ENCODE data around the gene FNIP1. TPM values are rescaled to one million over a fixed set of nuclear protein-coding genes. Genes with fewer than 3 reads are reported as not detected.
"Not testable (repeated sequence)": the region's sequence is repeated elsewhere in the genome, so short reads cannot be mapped to it uniquely, and the experiment has no call there.

FNIP1 gene
- total RNA-seq, 5 donors from 2014 or later (not counting 1 experiment from before 2014, with no cell fraction given), result 26.7 to 32.7 (median 27.7) TPM

DNA sequence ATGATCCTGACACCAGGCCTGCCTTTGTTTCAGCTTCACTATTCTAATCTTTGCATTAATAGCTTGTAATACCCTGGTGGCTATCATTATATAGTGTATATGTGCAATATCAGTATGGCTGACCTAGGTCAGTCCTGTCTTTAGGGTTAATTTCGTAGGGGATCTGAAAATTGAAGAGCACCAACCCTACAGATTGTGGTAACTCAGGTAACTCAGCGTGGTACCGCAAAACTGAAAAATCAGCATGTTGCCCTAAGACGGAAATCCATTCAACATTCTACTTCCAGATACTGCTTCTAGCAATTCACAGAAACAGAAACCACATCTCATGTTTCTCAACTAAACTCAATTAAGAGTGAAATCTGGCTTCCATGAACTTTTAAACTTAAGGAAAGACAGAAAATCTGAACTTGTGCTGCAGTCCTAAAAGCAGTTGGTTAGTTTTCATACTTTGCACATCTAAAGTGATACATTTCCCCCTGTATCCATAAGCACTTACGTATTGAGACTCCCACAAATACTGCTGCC lies 78.3 kb downstream of the FNIP1 start:
- no peaks in the 10 kb centered on the region for H3K27me3 Mint-ChIP-seq
- Histone ChIP-seq H3K36me3 (ENCODE audit: control insufficient read depth in 2 of 2, extremely low read depth in 1 of 2, insufficient read depth in 1 of 2, low read length in 1 of 2) (peaks cover 0 to 14% of the 10 kb centered on the region in 2 donors), H3K27ac (ENCODE audit: low read length) (no peak overlapping the region), H3K27me3 (replicated peaks in 1 of 2; ENCODE audit: control insufficient read depth in 2 of 2, extremely low read depth in 1 of 2, insufficient read depth in 2 of 2, low read length in 1 of 2) (no peaks in the 10 kb centered on the region), H3K9me3 (no peaks in the 10 kb centered on the region), H3K4me1 (ENCODE audit: control insufficient read depth in 1 of 2, extremely low read depth in 1 of 2, insufficient read depth in 2 of 2, low read length in 2 of 2) (no peaks in the 10 kb centered on the region), H3K4me3 (ENCODE audit: control insufficient read depth in 1 of 2, extremely low read depth in 1 of 2, low read length in 1 of 2) (no peak overlapping the region)
- no peak overlapping the region for H3K4me3 Mint-ChIP-seq
- no peak overlapping the region for H3K27ac Mint-ChIP-seq
- ChIA-PET CTCF (interaction anchor here in 1 of 2 donors (0.6 kb wide), 1 partner anchor 30 kb away, joined by 5 read pairs; no protein-coding TSS in a partner anchor), POLR2A (no interaction called here)
- DNase-seq, result no peak
- ATAC-seq (replicated peaks in 1 of 4), result no peak
- peaks cover 0 to 10% (median 4%) of the 10 kb centered on the region in 3 donors for H3K4me1 Mint-ChIP-seq
- no peaks in the 10 kb centered on the region for H3K9me3 Mint-ChIP-seq
- peaks cover 63% of the 10 kb centered on the region for H3K36me3 Mint-ChIP-seq
- WGBS (ENCODE audit: insufficient coverage), result no CpG with 5 or more reads among the region's 5 CpGs

DNA sequence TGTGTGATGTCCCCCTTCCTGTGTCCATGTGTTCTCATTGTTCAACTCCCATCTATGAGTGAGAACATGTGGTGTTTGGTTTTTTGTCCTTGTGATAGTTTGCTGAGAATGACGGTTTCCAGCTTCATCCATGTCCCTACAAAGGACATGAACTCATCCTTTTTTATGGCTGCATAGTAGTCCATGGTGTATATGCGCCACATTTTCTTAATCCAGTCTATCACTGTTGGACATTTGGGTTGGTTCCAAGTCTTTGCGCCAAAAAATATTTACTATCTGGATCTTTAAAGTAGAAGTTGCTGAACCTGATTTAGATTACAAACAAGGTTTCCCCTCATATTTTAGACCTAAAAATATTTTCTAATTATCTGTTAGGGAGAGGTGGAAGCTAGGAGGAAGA lies 79.7 kb downstream of the FNIP1 start:
- H3K4me1 ChIP-seq (ENCODE audit: control insufficient read depth in 1 of 2, extremely low read depth in 1 of 2, insufficient read depth in 2 of 2, low read length in 2 of 2); H3K9me3 Mint-ChIP-seq; H3K27me3 Mint-ChIP-seq; H3K27ac Mint-ChIP-seq; CTCF ChIA-PET; DNase-seq; H3K9me3 ChIP-seq; H3K4me3 ChIP-seq (ENCODE audit: control insufficient read depth in 1 of 2, extremely low read depth in 1 of 2, low read length in 1 of 2); H3K27ac ChIP-seq (ENCODE audit: low read length); H3K27me3 ChIP-seq (replicated peaks in 1 of 2; ENCODE audit: control insufficient read depth in 2 of 2, extremely low read depth in 1 of 2, insufficient read depth in 2 of 2, low read length in 1 of 2); H3K4me3 Mint-ChIP-seq; ATAC-seq (replicated peaks in 1 of 4): not testable (repeated sequence)
- peaks cover 1 to 10% (median 4%) of the 10 kb centered on the region in 3 donors for H3K4me1 Mint-ChIP-seq
- POLR2A ChIA-PET, result interaction anchor here in 1 of 2 donors (0.6 kb wide), 1 partner anchor 281 kb away, joined by 3 read pairs; no protein-coding TSS in a partner anchor
- H3K36me3 ChIP-seq (ENCODE audit: control insufficient read depth in 2 of 2, extremely low read depth in 1 of 2, insufficient read depth in 1 of 2, low read length in 1 of 2), result peaks cover 0 to 14% of the 10 kb centered on the region in 2 donors
- no CpG with 5 or more reads among the region's 3 CpGs for WGBS (ENCODE audit: insufficient coverage)
- peaks cover 68% of the 10 kb centered on the region for H3K36me3 Mint-ChIP-seq

- no peak overlapping the region for H3K4me3 ChIP-seq (ENCODE audit: control insufficient read depth in 1 of 2, extremely low read depth in 1 of 2, low read length in 1 of 2)
- no peaks in the 10 kb centered on the region for H3K4me1 ChIP-seq (ENCODE audit: control insufficient read depth in 1 of 2, extremely low read depth in 1 of 2, insufficient read depth in 2 of 2, low read length in 2 of 2)
- ATAC-seq (replicated peaks in 1 of 4) (no peak), DNase-seq (no peak)
- Mint-ChIP-seq H3K27me3 (no peaks in the 10 kb centered on the region), H3K36me3 (peaks cover 69% of the 10 kb centered on the region), H3K9me3 (no peaks in the 10 kb centered on the region), H3K4me1 (peaks cover 4 to 10% (median 6%) of the 10 kb centered on the region in 3 donors), H3K4me3 (no peak overlapping the region), H3K27ac (no peak overlapping the region)
- ChIA-PET CTCF (no interaction called here), POLR2A (interaction anchor here in 1 of 2 donors (0.6 kb wide), 1 partner anchor 282 kb away, joined by 3 read pairs; no protein-coding TSS in a partner anchor)
- no peaks in the 10 kb centered on the region for H3K27me3 ChIP-seq (replicated peaks in 1 of 2; ENCODE audit: control insufficient read depth in 2 of 2, extremely low read depth in 1 of 2, insufficient read depth in 2 of 2, low read length in 1 of 2)
- H3K36me3 ChIP-seq (ENCODE audit: control insufficient read depth in 2 of 2, extremely low read depth in 1 of 2, insufficient read depth in 1 of 2, low read length in 1 of 2), result peaks cover 0 to 15% of the 10 kb centered on the region in 2 donors
- H3K9me3 ChIP-seq, result no peaks in the 10 kb centered on the region
- no peak overlapping the region for H3K27ac ChIP-seq (ENCODE audit: low read length)
These were observed 80.2 kb downstream of the FNIP1 start for GRCh38 chr5:131716650-131717049.

DNA sequence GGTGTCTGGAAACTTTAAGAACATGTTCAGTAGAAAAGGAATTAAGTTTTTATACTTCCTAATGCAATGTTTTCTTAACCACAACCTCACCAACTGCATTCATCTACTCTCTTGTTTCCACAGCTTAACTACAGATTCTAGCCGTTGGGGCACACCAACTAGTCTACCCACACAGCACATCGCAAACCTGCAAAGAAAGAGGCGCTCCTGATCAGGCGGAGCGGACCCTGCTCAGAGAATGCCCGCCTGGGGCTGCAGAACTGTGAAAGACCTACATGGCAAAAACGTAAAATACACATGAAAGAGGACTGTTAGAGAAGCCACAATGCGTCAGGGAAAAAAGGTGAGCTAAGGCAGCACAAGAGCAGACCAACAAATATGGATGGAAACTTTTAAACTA lies 86.4 kb downstream of the FNIP1 start:
- no peaks in the 10 kb centered on the region for H3K9me3 Mint-ChIP-seq
- DNase-seq, result no peak
- ChIA-PET CTCF (interaction anchor here in 1 of 2 donors (1.0 kb wide), 1 partner anchor 186 kb away, joined by 3 read pairs; no protein-coding TSS in a partner anchor), POLR2A (interaction anchor here in 1 of 2 donors (0.7 kb wide), 1 partner anchor 168 kb away, joined by 4 read pairs; no protein-coding TSS in a partner anchor)
- Histone ChIP-seq H3K4me3 (ENCODE audit: control insufficient read depth in 1 of 2, extremely low read depth in 1 of 2, low read length in 1 of 2) (no peak overlapping the region), H3K36me3 (ENCODE audit: control insufficient read depth in 2 of 2, extremely low read depth in 1 of 2, insufficient read depth in 1 of 2, low read length in 1 of 2) (peaks cover 0 to 36% of the 10 kb centered on the region in 2 donors), H3K4me1 (ENCODE audit: control insufficient read depth in 1 of 2, extremely low read depth in 1 of 2, insufficient read depth in 2 of 2, low read length in 2 of 2) (no peaks in the 10 kb centered on the region), H3K27ac (ENCODE audit: low read length) (no peak overlapping the region), H3K27me3 (replicated peaks in 1 of 2; ENCODE audit: control insufficient read depth in 2 of 2, extremely low read depth in 1 of 2, insufficient read depth in 2 of 2, low read length in 1 of 2) (no peaks in the 10 kb centered on the region), H3K9me3 (no peaks in the 10 kb centered on the region)
- H3K27me3 Mint-ChIP-seq, result no peaks in the 10 kb centered on the region
- WGBS (ENCODE audit: insufficient coverage), result 61% methylated on average over 3 of the region's 8 CpGs
- no peak for ATAC-seq (replicated peaks in 1 of 4)
- peaks cover 0 to 12% (median 0%) of the 10 kb centered on the region in 3 donors for H3K4me1 Mint-ChIP-seq
- H3K4me3 Mint-ChIP-seq, result no peak overlapping the region
- H3K36me3 Mint-ChIP-seq, result peaks cover 40% of the 10 kb centered on the region
- H3K27ac Mint-ChIP-seq, result peak overlapping the region in 1 of 2 donors; percentile 12

GRCh38 chr5:131709043-131709442 lies 87.8 kb downstream of the FNIP1 start:
- ATAC-seq (replicated peaks in 1 of 4), result no peak
- CTCF ChIA-PET, result no interaction called here
- no peak for DNase-seq
- no peaks in the 10 kb centered on the region for H3K27me3 Mint-ChIP-seq
- no peak overlapping the region for H3K27ac Mint-ChIP-seq
- H3K9me3 Mint-ChIP-seq, result no peaks in the 10 kb centered on the region
- H3K4me1 ChIP-seq (ENCODE audit: control insufficient read depth in 1 of 2, extremely low read depth in 1 of 2, insufficient read depth in 2 of 2, low read length in 2 of 2), result no peaks in the 10 kb centered on the region
- peaks cover 0 to 34% of the 10 kb centered on the region in 2 donors for H3K36me3 ChIP-seq (ENCODE audit: control insufficient read depth in 2 of 2, extremely low read depth in 1 of 2, insufficient read depth in 1 of 2, low read length in 1 of 2)
- H3K9me3 ChIP-seq, result no peaks in the 10 kb centered on the region
- no peaks in the 10 kb centered on the region for H3K27me3 ChIP-seq (replicated peaks in 1 of 2; ENCODE audit: control insufficient read depth in 2 of 2, extremely low read depth in 1 of 2, insufficient read depth in 2 of 2, low read length in 1 of 2)
- H3K4me1 Mint-ChIP-seq, result peaks cover 0 to 12% (median 0%) of the 10 kb centered on the region in 3 donors
- H3K4me3 Mint-ChIP-seq, result no peak overlapping the region
- peaks cover 45% of the 10 kb centered on the region for H3K36me3 Mint-ChIP-seq
- no CpG with 5 or more reads among the region's 3 CpGs for WGBS (ENCODE audit: insufficient coverage)
- POLR2A ChIA-PET, result interaction anchor here in 1 of 2 donors (0.5 kb wide), 1 partner anchor 9 kb away, joined by 3 read pairs; no protein-coding TSS in a partner anchor
- no peak overlapping the region for H3K4me3 ChIP-seq (ENCODE audit: control insufficient read depth in 1 of 2, extremely low read depth in 1 of 2, low read length in 1 of 2)
- no peak overlapping the region for H3K27ac ChIP-seq (ENCODE audit: low read length)

DNA sequence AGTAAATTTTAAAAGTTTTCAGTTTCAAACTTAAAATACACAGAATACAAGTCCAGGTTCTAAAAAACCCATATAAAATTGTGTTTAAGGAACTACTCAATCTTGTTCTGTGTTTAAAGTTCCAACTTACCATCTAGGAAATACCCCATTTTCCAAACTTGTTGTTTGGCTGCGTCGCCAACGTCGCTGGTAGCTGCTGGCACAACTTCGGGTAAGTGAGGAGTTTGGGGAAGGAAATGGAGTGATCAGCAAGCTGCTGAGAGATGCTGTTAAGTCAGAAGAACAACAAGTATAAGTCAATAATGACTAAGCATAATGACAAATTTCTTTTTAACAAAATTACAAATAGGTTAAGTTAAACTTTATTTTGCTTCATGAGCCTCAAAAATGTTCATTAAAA lies 90.5 kb downstream of the FNIP1 start:
- Mint-ChIP-seq H3K9me3 (no peaks in the 10 kb centered on the region), H3K4me1 (peaks cover 0 to 5% (median 0%) of the 10 kb centered on the region in 3 donors), H3K36me3 (peaks cover 53% of the 10 kb centered on the region), H3K4me3 (no peak overlapping the region), H3K27me3 (no peaks in the 10 kb centered on the region), H3K27ac (no peak overlapping the region)
- no peaks in the 10 kb centered on the region for H3K27me3 ChIP-seq (replicated peaks in 1 of 2; ENCODE audit: control insufficient read depth in 2 of 2, extremely low read depth in 1 of 2, insufficient read depth in 2 of 2, low read length in 1 of 2)
- no peak overlapping the region for H3K27ac ChIP-seq (ENCODE audit: low read length)
- no peak overlapping the region for H3K4me3 ChIP-seq (ENCODE audit: control insufficient read depth in 1 of 2, extremely low read depth in 1 of 2, low read length in 1 of 2)
- DNase-seq, result no peak
- no peaks in the 10 kb centered on the region for H3K4me1 ChIP-seq (ENCODE audit: control insufficient read depth in 1 of 2, extremely low read depth in 1 of 2, insufficient read depth in 2 of 2, low read length in 2 of 2)
- ATAC-seq (replicated peaks in 1 of 4), result no peak
- no CpG with 5 or more reads among the region's 5 CpGs for WGBS (ENCODE audit: insufficient coverage)
- no peaks in the 10 kb centered on the region for H3K9me3 ChIP-seq
- CTCF ChIA-PET, result no interaction called here
- POLR2A ChIA-PET, result no interaction called here
- peaks cover 0 to 48% of the 10 kb centered on the region in 2 donors for H3K36me3 ChIP-seq (ENCODE audit: control insufficient read depth in 2 of 2, extremely low read depth in 1 of 2, insufficient read depth in 1 of 2, low read length in 1 of 2)

All from T-cell (primary cell).